Measurements from ENCODE around the gene TRIM27. TPM values are rescaled to one million over a fixed set of nuclear protein-coding genes. Genes with fewer than 3 reads are reported as not detected.

TRIM27 gene
- total RNA-seq, 1 donor from 2014 or later = 81.7 TPM

DNA sequence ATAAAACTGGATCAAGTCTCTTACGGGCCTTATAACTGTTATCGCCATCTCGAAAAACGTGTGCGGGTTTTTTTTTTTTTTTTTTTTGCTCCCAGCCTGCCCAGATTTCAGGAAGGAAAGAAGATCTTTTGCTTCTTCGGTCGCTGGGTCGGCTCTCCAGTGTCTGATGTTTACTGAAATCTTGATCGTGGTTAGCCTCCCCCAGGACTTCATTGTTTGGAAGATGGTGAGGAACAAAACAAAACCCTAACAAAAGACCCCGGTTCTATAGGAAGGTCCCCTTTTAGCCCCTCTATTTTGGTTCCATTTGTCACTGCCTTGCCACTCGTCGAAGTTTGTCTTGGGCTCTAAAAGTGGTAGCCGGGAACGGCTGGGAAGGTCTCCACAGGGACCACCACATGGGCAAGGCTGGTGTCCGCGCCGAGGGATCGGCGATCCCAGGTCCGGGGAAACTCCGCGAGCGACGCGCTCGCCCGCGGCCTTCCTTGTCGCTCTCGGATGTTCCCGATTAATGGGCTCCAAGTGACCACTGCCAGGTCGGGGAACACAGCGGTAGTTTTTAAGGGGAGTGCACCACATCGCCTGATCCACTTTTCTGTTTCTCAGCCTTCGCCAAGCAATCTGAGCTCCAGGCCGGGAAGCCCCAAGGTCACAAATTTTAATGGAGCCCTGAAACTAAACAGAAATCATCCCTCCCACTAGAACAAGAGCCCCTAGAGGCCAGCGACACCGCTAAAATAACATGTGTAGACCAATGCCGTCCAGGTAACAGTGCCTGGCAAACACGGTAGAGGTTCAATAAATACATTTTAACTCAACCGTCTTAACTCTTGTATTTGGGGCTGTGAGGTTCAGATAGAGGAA, 27.0 kb downstream of the TRIM27 start:
- peak overlapping the region; percentile 96 for H3K4me3 Mint-ChIP-seq
- H3K36me3 Mint-ChIP-seq (ENCODE audit: low read depth) = peaks cover 12% of the 10 kb centered on the region
- H3K4me1 Mint-ChIP-seq = peaks cover 24% of the 10 kb centered on the region
- H3K9me3 Mint-ChIP-seq = peaks cover 6% of the 10 kb centered on the region
- peak; percentile 55 for DNase-seq (ENCODE audit: low read depth, low spot score)
- H3K27me3 Mint-ChIP-seq (ENCODE audit: low read depth) = peaks cover 21% of the 10 kb centered on the region
- H3K27ac Mint-ChIP-seq (ENCODE audit: unreplicated experiment) = peak overlapping the region; percentile 97
- TF ChIP-seq, protein P1, sequence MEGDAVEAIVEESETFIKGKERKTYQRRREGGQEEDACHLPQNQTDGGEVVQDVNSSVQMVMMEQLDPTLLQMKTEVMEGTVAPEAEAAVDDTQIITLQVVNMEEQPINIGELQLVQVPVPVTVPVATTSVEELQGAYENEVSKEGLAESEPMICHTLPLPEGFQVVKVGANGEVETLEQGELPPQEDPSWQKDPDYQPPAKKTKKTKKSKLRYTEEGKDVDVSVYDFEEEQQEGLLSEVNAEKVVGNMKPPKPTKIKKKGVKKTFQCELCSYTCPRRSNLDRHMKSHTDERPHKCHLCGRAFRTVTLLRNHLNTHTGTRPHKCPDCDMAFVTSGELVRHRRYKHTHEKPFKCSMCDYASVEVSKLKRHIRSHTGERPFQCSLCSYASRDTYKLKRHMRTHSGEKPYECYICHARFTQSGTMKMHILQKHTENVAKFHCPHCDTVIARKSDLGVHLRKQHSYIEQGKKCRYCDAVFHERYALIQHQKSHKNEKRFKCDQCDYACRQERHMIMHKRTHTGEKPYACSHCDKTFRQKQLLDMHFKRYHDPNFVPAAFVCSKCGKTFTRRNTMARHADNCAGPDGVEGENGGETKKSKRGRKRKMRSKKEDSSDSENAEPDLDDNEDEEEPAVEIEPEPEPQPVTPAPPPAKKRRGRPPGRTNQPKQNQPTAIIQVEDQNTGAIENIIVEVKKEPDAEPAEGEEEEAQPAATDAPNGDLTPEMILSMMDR (conservative IDR thresholded peaks at IDR 0.05) = peak; percentile 54

DNA sequence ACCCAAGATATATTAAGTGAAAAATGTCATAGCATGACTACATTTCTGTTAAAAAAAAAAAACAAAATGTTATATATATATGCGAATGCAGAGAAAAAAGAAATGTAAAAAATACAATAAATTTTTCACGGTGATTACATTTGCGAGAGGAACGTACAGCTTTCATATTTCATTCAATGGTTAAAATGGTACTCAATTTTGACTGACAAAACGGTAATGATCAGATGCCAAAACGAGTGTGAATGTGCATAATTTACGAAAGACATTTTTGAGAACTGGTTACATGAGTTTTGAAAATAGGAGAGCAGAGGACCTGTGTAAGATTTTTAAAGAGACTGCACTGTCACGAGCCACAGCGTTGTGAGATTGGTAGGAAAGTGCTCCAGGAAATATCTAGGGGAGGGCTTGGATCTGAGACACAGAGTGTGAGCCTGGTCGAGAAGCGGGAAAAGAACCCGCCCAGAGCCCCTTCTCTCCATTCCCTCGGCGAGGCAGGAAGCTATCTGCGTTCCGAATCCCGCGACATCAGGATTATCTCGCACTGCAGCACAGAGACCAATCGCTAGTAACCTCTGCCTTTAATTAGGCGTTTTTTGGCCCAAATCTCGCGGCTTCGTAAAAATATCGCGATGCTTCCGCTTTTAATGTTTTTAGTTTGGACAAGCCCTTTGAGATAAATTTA, 28.5 kb downstream of the TRIM27 start:
- TF ChIP-seq, protein P1 (conservative IDR thresholded peaks at IDR 0.05) = no peak
- Mint-ChIP-seq H3K27ac (ENCODE audit: unreplicated experiment) (peak overlapping the region; percentile 97), H3K27me3 (ENCODE audit: low read depth) (peaks cover 21% of the 10 kb centered on the region), H3K4me1 (peaks cover 24% of the 10 kb centered on the region), H3K4me3 (peak overlapping the region; percentile 96), H3K36me3 (ENCODE audit: low read depth) (peaks cover 9% of the 10 kb centered on the region), H3K9me3 (peaks cover 6% of the 10 kb centered on the region)
- DNase-seq (ENCODE audit: low read depth, low spot score) = peak; percentile 87

DNA sequence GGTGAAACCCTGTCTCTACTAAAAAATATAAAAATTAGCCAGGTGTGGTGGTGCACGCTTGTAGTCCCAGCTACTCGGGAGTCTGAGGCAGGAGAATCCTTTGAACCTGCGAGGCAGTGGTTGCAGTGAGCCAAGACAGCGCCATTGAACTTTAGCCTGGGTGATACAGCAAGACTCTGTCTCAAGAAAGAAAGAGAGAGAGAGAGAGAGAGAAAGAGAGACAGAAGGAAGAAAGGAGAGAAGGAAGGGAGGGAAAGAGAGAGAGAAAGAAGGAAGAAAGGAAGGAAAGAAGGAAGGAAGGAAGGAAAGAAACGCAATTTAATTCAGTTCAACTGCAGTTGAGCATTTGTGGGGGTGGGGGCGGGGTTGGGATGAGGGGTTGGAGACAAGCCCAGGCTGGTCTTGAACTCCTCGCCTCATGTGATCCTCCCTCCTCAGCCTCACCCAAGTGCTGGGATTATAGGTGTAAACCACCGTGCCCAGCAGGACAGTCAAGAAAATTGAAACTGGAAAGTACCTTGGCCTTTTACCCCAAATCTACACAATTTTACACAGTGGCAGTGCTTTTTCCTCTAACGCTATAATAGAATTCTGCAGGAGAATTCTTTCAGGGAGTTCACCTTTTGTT, 30.5 kb downstream of the TRIM27 start:
- TF ChIP-seq, protein P1 (conservative IDR thresholded peaks at IDR 0.05) = no peak
- DNase-seq (ENCODE audit: low read depth, low spot score) = no peak
- Mint-ChIP-seq H3K27ac (ENCODE audit: unreplicated experiment) (no peak overlapping the region), H3K4me3 (peak overlapping the region; percentile 63), H3K27me3 (ENCODE audit: low read depth) (peaks cover 17% of the 10 kb centered on the region), H3K36me3 (ENCODE audit: low read depth) (peaks cover 7% of the 10 kb centered on the region), H3K4me1 (peaks cover 24% of the 10 kb centered on the region), H3K9me3 (peaks cover 6% of the 10 kb centered on the region)

DNA sequence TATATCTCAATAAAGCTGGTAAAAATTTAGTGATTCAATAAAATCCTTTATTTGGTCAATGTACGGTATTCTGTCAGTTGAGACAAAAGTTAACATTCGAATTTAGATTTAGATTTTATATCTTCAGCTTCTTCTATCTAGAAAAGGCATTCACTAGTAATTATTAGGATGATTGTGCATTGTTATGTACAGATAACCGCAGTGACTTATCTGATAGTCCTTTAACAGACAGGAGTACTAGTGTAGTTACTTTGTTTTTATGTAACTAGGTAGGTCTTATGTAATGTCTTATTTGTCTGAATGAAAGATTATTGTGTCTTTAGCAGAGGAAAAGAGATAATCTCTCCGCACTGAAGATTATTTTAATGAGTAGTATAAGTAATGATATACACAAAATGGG, 31.3 kb downstream of the TRIM27 start:
- peaks cover 17% of the 10 kb centered on the region for H3K27me3 Mint-ChIP-seq (ENCODE audit: low read depth)
- H3K36me3 Mint-ChIP-seq (ENCODE audit: low read depth) = peaks cover 7% of the 10 kb centered on the region
- DNase-seq (ENCODE audit: low read depth, low spot score) = no peak
- TF ChIP-seq, protein P1 (conservative IDR thresholded peaks at IDR 0.05) = no peak
- H3K4me1 Mint-ChIP-seq = peaks cover 23% of the 10 kb centered on the region
- H3K27ac Mint-ChIP-seq (ENCODE audit: unreplicated experiment) = no peak overlapping the region
- peaks cover 6% of the 10 kb centered on the region for H3K9me3 Mint-ChIP-seq
- peak overlapping the region; percentile 63 for H3K4me3 Mint-ChIP-seq

DNA sequence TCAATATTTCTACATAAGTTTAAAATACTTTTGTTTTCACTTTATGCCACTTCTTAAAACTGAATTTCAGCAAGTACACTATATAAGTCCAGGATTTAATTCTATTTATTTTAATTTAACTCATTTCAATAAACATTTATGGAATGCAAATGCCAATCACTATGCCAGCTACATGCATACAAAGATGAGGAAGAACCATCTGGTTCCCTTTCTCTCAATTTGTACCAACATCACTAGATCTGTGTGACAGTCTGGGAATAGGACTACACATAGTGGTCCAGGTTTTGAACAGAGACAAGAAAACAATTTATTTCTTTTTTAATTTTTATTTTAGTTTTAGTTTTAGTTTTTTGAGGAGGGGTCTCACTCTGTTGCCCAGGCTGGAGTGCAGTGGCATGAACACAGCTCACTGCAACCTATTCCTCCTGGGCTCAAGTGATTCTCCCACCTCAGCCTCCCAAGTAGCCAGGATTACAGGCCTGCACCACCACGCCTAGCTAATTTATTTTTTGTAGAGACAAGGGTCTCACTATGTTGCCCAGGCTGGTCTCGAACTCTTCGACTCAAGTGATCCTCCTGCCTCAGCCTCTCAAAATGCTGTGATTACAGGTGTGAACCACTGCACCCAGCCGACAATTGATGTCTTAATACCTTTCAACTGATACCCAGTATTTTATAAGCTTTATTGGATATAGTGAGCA, 35.8 kb downstream of the TRIM27 start:
- Mint-ChIP-seq H3K4me3 (no peak overlapping the region), H3K9me3 (no peaks in the 10 kb centered on the region), H3K27me3 (ENCODE audit: low read depth) (peaks cover 15% of the 10 kb centered on the region), H3K27ac (ENCODE audit: unreplicated experiment) (no peak overlapping the region), H3K4me1 (no peaks in the 10 kb centered on the region), H3K36me3 (ENCODE audit: low read depth) (no peaks in the 10 kb centered on the region)
- DNase-seq (ENCODE audit: low read depth, low spot score) = no peak
- TF ChIP-seq, protein P1 (conservative IDR thresholded peaks at IDR 0.05) = no peak
